ENCODE measurements around the gene BPI.
"Not testable (repeated sequence)": the region's sequence is repeated elsewhere in the genome, so short reads cannot be mapped to it uniquely, and the experiment has no call there.

BPI gene
- long read RNA-seq, transcript BPI-206 (15 exons, 1,874 nt): major isoform, 584 of 728 reads
- long read RNA-seq, partial matches to known transcripts: 102 of 728 reads
- long read RNA-seq, other reads (novel, unspliced or antisense): 42 of 728 reads

GRCh38 chr20:38303908-38304379 is at the start of gene BPI:
BPI (plus strand) TSS chr20:38304156; CDS start chr20:38304224, 68 bp downstream.
- peak within 1 kb of the TSS; percentile 37 for H3K4me3 ChIP-seq (replicated peaks; ENCODE audit: insufficient read depth, low read length)
- DNase-seq (ENCODE audit: low read depth in 1 of 2, low spot score in 1 of 2): peak; percentile 81 to 99
- peak within 1 kb of the TSS; percentile 90 for H3K27ac ChIP-seq (replicated peaks)
- peak; percentile 89; the same call in 1 of the 2 replicates for TF ChIP-seq SPI1 (IDR thresholded peaks at IDR 0.05; ENCODE audit: borderline replicate concordance, low read depth)
- TF ChIP-seq, protein P1, sequence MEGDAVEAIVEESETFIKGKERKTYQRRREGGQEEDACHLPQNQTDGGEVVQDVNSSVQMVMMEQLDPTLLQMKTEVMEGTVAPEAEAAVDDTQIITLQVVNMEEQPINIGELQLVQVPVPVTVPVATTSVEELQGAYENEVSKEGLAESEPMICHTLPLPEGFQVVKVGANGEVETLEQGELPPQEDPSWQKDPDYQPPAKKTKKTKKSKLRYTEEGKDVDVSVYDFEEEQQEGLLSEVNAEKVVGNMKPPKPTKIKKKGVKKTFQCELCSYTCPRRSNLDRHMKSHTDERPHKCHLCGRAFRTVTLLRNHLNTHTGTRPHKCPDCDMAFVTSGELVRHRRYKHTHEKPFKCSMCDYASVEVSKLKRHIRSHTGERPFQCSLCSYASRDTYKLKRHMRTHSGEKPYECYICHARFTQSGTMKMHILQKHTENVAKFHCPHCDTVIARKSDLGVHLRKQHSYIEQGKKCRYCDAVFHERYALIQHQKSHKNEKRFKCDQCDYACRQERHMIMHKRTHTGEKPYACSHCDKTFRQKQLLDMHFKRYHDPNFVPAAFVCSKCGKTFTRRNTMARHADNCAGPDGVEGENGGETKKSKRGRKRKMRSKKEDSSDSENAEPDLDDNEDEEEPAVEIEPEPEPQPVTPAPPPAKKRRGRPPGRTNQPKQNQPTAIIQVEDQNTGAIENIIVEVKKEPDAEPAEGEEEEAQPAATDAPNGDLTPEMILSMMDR (IDR thresholded peaks at IDR 0.05; ENCODE audit: insufficient read depth, low read length): no peak
- TF ChIP-seq, protein P2, sequence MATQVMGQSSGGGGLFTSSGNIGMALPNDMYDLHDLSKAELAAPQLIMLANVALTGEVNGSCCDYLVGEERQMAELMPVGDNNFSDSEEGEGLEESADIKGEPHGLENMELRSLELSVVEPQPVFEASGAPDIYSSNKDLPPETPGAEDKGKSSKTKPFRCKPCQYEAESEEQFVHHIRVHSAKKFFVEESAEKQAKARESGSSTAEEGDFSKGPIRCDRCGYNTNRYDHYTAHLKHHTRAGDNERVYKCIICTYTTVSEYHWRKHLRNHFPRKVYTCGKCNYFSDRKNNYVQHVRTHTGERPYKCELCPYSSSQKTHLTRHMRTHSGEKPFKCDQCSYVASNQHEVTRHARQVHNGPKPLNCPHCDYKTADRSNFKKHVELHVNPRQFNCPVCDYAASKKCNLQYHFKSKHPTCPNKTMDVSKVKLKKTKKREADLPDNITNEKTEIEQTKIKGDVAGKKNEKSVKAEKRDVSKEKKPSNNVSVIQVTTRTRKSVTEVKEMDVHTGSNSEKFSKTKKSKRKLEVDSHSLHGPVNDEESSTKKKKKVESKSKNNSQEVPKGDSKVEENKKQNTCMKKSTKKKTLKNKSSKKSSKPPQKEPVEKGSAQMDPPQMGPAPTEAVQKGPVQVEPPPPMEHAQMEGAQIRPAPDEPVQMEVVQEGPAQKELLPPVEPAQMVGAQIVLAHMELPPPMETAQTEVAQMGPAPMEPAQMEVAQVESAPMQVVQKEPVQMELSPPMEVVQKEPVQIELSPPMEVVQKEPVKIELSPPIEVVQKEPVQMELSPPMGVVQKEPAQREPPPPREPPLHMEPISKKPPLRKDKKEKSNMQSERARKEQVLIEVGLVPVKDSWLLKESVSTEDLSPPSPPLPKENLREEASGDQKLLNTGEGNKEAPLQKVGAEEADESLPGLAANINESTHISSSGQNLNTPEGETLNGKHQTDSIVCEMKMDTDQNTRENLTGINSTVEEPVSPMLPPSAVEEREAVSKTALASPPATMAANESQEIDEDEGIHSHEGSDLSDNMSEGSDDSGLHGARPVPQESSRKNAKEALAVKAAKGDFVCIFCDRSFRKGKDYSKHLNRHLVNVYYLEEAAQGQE (IDR thresholded peaks at IDR 0.05; ENCODE audit: insufficient replicate concordance, low read depth): no peak
- no peak; the same call in 1 of the 2 replicates for TF ChIP-seq GABPA (IDR thresholded peaks at IDR 0.05; ENCODE audit: low read depth)
- TF ChIP-seq POLR2AphosphoS5 (IDR thresholded peaks at IDR 0.05; ENCODE audit: low read depth): peak; percentile 99
- H3K27me3 ChIP-seq (ENCODE audit: insufficient read depth, poor library complexity, severe bottlenecking): no peaks in the 10 kb centered on the region

GRCh38 chr20:38254621-38255020 is 49.3 kb upstream of the BPI start:
- not testable (repeated sequence) for H3K27me3 ChIP-seq (ENCODE audit: insufficient read depth, poor library complexity, severe bottlenecking); H3K27ac ChIP-seq (replicated peaks)

DNA sequence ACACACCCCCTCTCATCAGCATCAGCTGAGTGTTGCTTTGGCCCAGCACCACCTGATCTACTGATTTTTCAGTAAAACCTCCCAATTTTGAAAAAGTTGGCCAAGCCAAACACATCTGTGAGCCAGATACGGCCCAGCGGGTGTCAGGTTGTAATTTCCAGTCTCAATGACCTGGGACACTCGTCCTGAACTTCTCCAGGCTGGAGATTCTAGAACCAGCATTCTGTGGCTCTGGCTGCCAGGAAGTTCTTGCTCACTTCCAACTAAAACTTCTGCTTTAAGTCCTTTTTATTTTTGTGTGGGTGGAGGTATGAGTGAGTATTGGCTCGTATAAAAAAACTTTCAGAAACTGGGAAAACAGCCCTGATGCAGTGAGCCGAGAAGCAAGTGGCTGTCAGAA is 48.6 kb upstream of the BPI start:
- Histone ChIP-seq H3K27ac (replicated peaks) (no peak overlapping the region), H3K4me3 (replicated peaks; ENCODE audit: insufficient read depth, low read length) (no peak overlapping the region), H3K27me3 (ENCODE audit: insufficient read depth, poor library complexity, severe bottlenecking) (no peaks in the 10 kb centered on the region)
- TF ChIP-seq POLR2AphosphoS5 (IDR thresholded peaks at IDR 0.05; ENCODE audit: low read depth): no peak
- TF ChIP-seq SPI1 (IDR thresholded peaks at IDR 0.05; ENCODE audit: borderline replicate concordance, low read depth): no peak
- TF ChIP-seq, protein P1 (IDR thresholded peaks at IDR 0.05; ENCODE audit: insufficient read depth, low read length): no peak
- TF ChIP-seq, protein P2 (IDR thresholded peaks at IDR 0.05; ENCODE audit: insufficient replicate concordance, low read depth): no peak
- TF ChIP-seq GABPA (IDR thresholded peaks at IDR 0.05; ENCODE audit: low read depth): no peak
- no peak for DNase-seq (ENCODE audit: low read depth in 1 of 2, low spot score in 1 of 2)

More at GRCh38 chr20:38254621-38255020, 49.3 kb upstream of the BPI start:
- DNase-seq (ENCODE audit: low read depth in 1 of 2, low spot score in 1 of 2); H3K4me3 ChIP-seq (replicated peaks; ENCODE audit: insufficient read depth, low read length): not testable (repeated sequence)

- H3K4me3 ChIP-seq (replicated peaks; ENCODE audit: insufficient read depth, low read length): no peak overlapping the region
- TF ChIP-seq GABPA (IDR thresholded peaks at IDR 0.05; ENCODE audit: low read depth): no peak
- TF ChIP-seq, protein P2 (IDR thresholded peaks at IDR 0.05; ENCODE audit: insufficient replicate concordance, low read depth): no peak
- TF ChIP-seq, protein P1 (IDR thresholded peaks at IDR 0.05; ENCODE audit: insufficient read depth, low read length): no peak
- no peak for TF ChIP-seq POLR2AphosphoS5 (IDR thresholded peaks at IDR 0.05; ENCODE audit: low read depth)
- TF ChIP-seq SPI1 (IDR thresholded peaks at IDR 0.05; ENCODE audit: borderline replicate concordance, low read depth): no peak
- no peak overlapping the region for H3K27ac ChIP-seq (replicated peaks)
- no peaks in the 10 kb centered on the region for H3K27me3 ChIP-seq (ENCODE audit: insufficient read depth, poor library complexity, severe bottlenecking)
- DNase-seq (ENCODE audit: low read depth in 1 of 2, low spot score in 1 of 2): no peak
Measured at GRCh38 chr20:38256021-38256420, 47.9 kb upstream of the BPI start.

All from HL-60 (cell line).